Measurements from ENCODE around the gene FUT2.

The FUT2 gene

DNA sequence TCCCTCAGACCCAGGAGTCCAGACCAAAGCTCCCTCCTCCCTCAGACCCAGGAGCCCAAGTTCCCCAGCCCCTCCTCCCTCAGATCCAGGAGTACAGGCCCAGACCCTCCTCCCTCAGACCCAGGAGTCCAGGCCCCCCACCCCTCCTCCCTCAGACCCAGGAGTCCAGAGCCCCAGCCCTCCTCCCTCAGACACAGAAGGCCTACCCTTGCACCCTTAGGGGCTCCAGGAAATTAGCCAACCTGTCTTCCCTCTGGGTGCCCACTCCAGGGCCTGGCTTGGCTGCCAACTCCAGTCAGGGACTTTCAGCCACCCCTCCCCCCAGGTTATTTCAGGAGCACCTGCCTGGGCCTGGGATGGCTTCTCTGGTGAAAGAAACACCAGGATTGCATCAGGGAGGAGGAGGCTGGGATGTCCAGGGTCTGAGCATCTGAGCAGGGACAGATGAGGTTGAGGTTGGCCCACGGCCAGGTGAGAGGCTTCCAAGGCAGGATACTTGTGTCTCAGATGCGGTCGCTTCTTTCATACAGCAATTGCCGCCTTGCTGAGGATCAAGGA lies 59.4 kb downstream of the FUT2 start, which contains the start of gene FGF21 (continued):
- TF ChIP-seq, protein P1, sequence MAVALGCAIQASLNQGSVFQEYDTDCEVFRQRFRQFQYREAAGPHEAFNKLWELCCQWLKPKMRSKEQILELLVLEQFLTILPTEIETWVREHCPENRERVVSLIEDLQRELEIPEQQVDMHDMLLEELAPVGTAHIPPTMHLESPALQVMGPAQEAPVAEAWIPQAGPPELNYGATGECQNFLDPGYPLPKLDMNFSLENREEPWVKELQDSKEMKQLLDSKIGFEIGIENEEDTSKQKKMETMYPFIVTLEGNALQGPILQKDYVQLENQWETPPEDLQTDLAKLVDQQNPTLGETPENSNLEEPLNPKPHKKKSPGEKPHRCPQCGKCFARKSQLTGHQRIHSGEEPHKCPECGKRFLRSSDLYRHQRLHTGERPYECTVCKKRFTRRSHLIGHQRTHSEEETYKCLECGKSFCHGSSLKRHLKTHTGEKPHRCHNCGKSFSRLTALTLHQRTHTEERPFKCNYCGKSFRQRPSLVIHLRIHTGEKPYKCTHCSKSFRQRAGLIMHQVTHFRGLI (tag by site-specific recombination; IDR thresholded peaks at IDR 0.05) = no peak
- TF ChIP-seq ZBTB7A (tag by site-specific recombination; IDR thresholded peaks at IDR 0.05; ENCODE audit: low read depth) (no peak), ZNF701 (tag by site-specific recombination; IDR thresholded peaks at IDR 0.05) (no peak), ZNF747 (tag by site-specific recombination; IDR thresholded peaks at IDR 0.05) (no peak), ZNF274 (IDR thresholded peaks at IDR 0.05; ENCODE audit: low read length) (no peak), ZNF274 (tag by site-specific recombination; IDR thresholded peaks at IDR 0.05; ENCODE audit: borderline replicate concordance) (no peak), GLI2 (tag by site-specific recombination; IDR thresholded peaks at IDR 0.05; ENCODE audit: borderline replicate concordance, low read depth) (no peak), ZNF10 (tag by site-specific recombination; IDR thresholded peaks at IDR 0.05) (no peak), ZNF501 (tag by site-specific recombination; IDR thresholded peaks at IDR 0.05) (no peak), ZNF791 (tag by site-specific recombination; IDR thresholded peaks at IDR 0.05) (no peak), ZNF394 (tag by site-specific recombination; IDR thresholded peaks at IDR 0.05; ENCODE audit: borderline replicate concordance) (peak; percentile 69; the same call in 1 of the 2 replicates), ZFHX2 (tag by site-specific recombination; conservative IDR thresholded peaks at IDR 0.05) (no peak), ZNF76 (tag by site-specific recombination; IDR thresholded peaks at IDR 0.05; ENCODE audit: borderline replicate concordance, low read depth) (0 out of 2 replicates have a peak, but pooled peaks have one; percentile 24), ZNF549 (tag by site-specific recombination; IDR thresholded peaks at IDR 0.05) (no peak), ZNF140 (tag by site-specific recombination; IDR thresholded peaks at IDR 0.05) (no peak), SETDB1 (IDR thresholded peaks at IDR 0.05; ENCODE audit: insufficient read length, low read length) (no peak), ZNF24 (tag by site-specific recombination; IDR thresholded peaks at IDR 0.05) (0 out of 2 replicates have a peak, but pooled peaks have one; percentile 45), ZNF624 (tag by site-specific recombination; IDR thresholded peaks at IDR 0.05) (no peak), ZNF660 (tag by site-specific recombination; IDR thresholded peaks at IDR 0.05) (peak; percentile 85; the same call in 1 of the 2 replicates), ZBTB8A (tag by site-specific recombination; IDR thresholded peaks at IDR 0.05) (no peak), ZNF792 (tag by site-specific recombination; IDR thresholded peaks at IDR 0.05) (no peak), ZNF19 (tag by site-specific recombination; IDR thresholded peaks at IDR 0.05; ENCODE audit: low read depth) (no peak), MZF1 (tag by site-specific recombination; IDR thresholded peaks at IDR 0.05; ENCODE audit: borderline replicate concordance) (no peak), SCRT1 (tag by site-specific recombination; IDR thresholded peaks at IDR 0.05; ENCODE audit: borderline replicate concordance) (no peak), TRIM28 (IDR thresholded peaks at IDR 0.05; ENCODE audit: borderline replicate concordance, low read length) (no peak), ZNF221 (tag by site-specific recombination; IDR thresholded peaks at IDR 0.05; ENCODE audit: borderline replicate concordance) (no peak), ZNF324 (tag by site-specific recombination; IDR thresholded peaks at IDR 0.05) (peak; percentile 22; the same call in 1 of the 2 replicates), ZNF837 (tag by site-specific recombination; IDR thresholded peaks at IDR 0.05) (no peak), ZNF768 (tag by site-specific recombination; IDR thresholded peaks at IDR 0.05) (no peak), ZBTB44 (tag by site-specific recombination; IDR thresholded peaks at IDR 0.05) (peak; percentile 50; the same call in 1 of the 2 replicates), GFI1B (tag by site-specific recombination; IDR thresholded peaks at IDR 0.05) (no peak)
- TF ChIP-seq, protein P2, sequence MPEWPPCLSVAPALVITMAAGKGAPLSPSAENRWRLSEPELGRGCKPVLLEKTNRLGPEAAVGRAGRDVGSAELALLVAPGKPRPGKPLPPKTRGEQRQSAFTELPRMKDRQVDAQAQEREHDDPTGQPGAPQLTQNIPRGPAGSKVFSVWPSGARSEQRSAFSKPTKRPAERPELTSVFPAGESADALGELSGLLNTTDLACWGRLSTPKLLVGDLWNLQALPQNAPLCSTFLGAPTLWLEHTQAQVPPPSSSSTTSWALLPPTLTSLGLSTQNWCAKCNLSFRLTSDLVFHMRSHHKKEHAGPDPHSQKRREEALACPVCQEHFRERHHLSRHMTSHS (tag by site-specific recombination; IDR thresholded peaks at IDR 0.05) = no peak
- TF ChIP-seq, protein P3, sequence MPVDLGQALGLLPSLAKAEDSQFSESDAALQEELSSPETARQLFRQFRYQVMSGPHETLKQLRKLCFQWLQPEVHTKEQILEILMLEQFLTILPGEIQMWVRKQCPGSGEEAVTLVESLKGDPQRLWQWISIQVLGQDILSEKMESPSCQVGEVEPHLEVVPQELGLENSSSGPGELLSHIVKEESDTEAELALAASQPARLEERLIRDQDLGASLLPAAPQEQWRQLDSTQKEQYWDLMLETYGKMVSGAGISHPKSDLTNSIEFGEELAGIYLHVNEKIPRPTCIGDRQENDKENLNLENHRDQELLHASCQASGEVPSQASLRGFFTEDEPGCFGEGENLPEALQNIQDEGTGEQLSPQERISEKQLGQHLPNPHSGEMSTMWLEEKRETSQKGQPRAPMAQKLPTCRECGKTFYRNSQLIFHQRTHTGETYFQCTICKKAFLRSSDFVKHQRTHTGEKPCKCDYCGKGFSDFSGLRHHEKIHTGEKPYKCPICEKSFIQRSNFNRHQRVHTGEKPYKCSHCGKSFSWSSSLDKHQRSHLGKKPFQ (tag by site-specific recombination; IDR thresholded peaks at IDR 0.05) = no peak
- TF ChIP-seq, protein P4, sequence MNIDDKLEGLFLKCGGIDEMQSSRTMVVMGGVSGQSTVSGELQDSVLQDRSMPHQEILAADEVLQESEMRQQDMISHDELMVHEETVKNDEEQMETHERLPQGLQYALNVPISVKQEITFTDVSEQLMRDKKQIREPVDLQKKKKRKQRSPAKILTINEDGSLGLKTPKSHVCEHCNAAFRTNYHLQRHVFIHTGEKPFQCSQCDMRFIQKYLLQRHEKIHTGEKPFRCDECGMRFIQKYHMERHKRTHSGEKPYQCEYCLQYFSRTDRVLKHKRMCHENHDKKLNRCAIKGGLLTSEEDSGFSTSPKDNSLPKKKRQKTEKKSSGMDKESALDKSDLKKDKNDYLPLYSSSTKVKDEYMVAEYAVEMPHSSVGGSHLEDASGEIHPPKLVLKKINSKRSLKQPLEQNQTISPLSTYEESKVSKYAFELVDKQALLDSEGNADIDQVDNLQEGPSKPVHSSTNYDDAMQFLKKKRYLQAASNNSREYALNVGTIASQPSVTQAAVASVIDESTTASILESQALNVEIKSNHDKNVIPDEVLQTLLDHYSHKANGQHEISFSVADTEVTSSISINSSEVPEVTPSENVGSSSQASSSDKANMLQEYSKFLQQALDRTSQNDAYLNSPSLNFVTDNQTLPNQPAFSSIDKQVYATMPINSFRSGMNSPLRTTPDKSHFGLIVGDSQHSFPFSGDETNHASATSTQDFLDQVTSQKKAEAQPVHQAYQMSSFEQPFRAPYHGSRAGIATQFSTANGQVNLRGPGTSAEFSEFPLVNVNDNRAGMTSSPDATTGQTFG (tag by site-specific recombination; IDR thresholded peaks at IDR 0.05; ENCODE audit: borderline replicate concordance) = no peak

Measured in HEK293 (cell line).